T-helper 17 cell (primary cell): ENCODE results near the gene GFPT1. TPM values are rescaled to one million over a fixed set of nuclear protein-coding genes. Genes with fewer than 3 reads are reported as not detected.

Source experiments
- ATAC-seq: fragments of 150-1000 bp; cut with Tn5 transposase; 2 replicates; pipeline ENCODE4 v1.10.0; 2021; ENCODE audit warnings: mild to moderate bottlenecking, moderate library complexity
- DNase-seq, 3 donors: peaks; one replicate each; pipeline versions ENCODE4 v3.0.0 to v3.0.0-alpha.2; 2020 to 2021
- H3K9me3 ChIP-seq: one replicate; pipeline ENCODE4 v1.7.0; 2013; ENCODE audit warnings: low read length, mild to moderate bottlenecking; ENCODE audit not compliant: control insufficient read depth, poor library complexity, severe bottlenecking
- H3K27ac Mint-ChIP-seq: one replicate; pipeline ENCODE4 v1.8.0; 2022; ENCODE audit warnings: mild to moderate bottlenecking, moderate library complexity, mixed read lengths
- H3K27me3 Mint-ChIP-seq: one replicate; pipeline ENCODE4 v1.8.0; 2022; ENCODE audit warnings: mixed read lengths
- H3K36me3 Mint-ChIP-seq: one replicate; pipeline ENCODE4 v1.8.0; 2022; ENCODE audit warnings: low read depth, mixed read lengths
- H3K4me1 Mint-ChIP-seq: one replicate; pipeline ENCODE4 v1.8.0; 2022; ENCODE audit warnings: mild to moderate bottlenecking, mixed read lengths
- H3K4me3 Mint-ChIP-seq: one replicate; pipeline ENCODE4 v1.8.0; 2022; ENCODE audit warnings: mild to moderate bottlenecking, moderate library complexity, mixed read lengths
- total RNA-seq, 4 donors: library from RNA in 2 of 4; stranded (reverse) in 2 of 4; gene quantifications; one replicate each; pipeline ENCODE4 v1.2.3 and lab custom pipeline; 2022 to 2026

The GFPT1 gene
- total RNA-seq, 2 donors from 2014 or later, result 15.1 to 18.7 TPM

GRCh38 chr2:69291004-69291650 lies 95.9 kb downstream of the GFPT1 start:
- ATAC-seq (no peak), DNase-seq (no peak)
- H3K4me1 Mint-ChIP-seq, result no peaks in the 10 kb centered on the region
- H3K36me3 Mint-ChIP-seq, result peaks cover 3% of the 10 kb centered on the region
- no peak overlapping the region for H3K4me3 Mint-ChIP-seq
- H3K27me3 Mint-ChIP-seq, result peaks cover 32% of the 10 kb centered on the region
- H3K27ac Mint-ChIP-seq, result no peak overlapping the region
- no peaks in the 10 kb centered on the region for H3K9me3 ChIP-seq

GRCh38 chr2:69288429-69288828 lies 98.6 kb downstream of the GFPT1 start:
- Mint-ChIP-seq H3K4me3 (no peak overlapping the region), H3K27me3 (peaks cover 25% of the 10 kb centered on the region), H3K4me1 (no peaks in the 10 kb centered on the region), H3K36me3 (no peaks in the 10 kb centered on the region), H3K27ac (no peak overlapping the region)
- H3K9me3 ChIP-seq, result no peaks in the 10 kb centered on the region
- DNase-seq (no peak), ATAC-seq (no peak)

- Mint-ChIP-seq H3K4me3 (no peak overlapping the region), H3K36me3 (no peaks in the 10 kb centered on the region), H3K27ac (no peak overlapping the region), H3K27me3 (peaks cover 20% of the 10 kb centered on the region), H3K4me1 (no peaks in the 10 kb centered on the region)
- no peak for DNase-seq
- no peaks in the 10 kb centered on the region for H3K9me3 ChIP-seq
- ATAC-seq, result no peak
Observed at GRCh38 chr2:69287544-69287943, 99.5 kb downstream of the GFPT1 start.

GRCh38 chr2:69285379-69285894 lies 101.6 kb downstream of the GFPT1 start:
- H3K36me3 Mint-ChIP-seq, result no peaks in the 10 kb centered on the region
- ATAC-seq, result no peak
- no peak for DNase-seq
- H3K4me1 Mint-ChIP-seq, result no peaks in the 10 kb centered on the region
- H3K27ac Mint-ChIP-seq, result no peak overlapping the region
- H3K4me3 Mint-ChIP-seq, result no peak overlapping the region
- no peaks in the 10 kb centered on the region for H3K9me3 ChIP-seq
- H3K27me3 Mint-ChIP-seq, result peaks cover 12% of the 10 kb centered on the region

GRCh38 chr2:69280796-69281412 lies 106.1 kb downstream of the GFPT1 start:
- Mint-ChIP-seq H3K36me3 (peaks cover 3% of the 10 kb centered on the region), H3K4me1 (no peaks in the 10 kb centered on the region), H3K4me3 (no peak overlapping the region), H3K27me3 (peaks cover 32% of the 10 kb centered on the region), H3K27ac (no peak overlapping the region)
- DNase-seq (no peak), ATAC-seq (no peak)
- H3K9me3 ChIP-seq, result no peaks in the 10 kb centered on the region

GRCh38 chr2:69279931-69280681 lies 106.9 kb downstream of the GFPT1 start:
- no peak overlapping the region for H3K4me3 Mint-ChIP-seq
- H3K27ac Mint-ChIP-seq, result no peak overlapping the region
- no peaks in the 10 kb centered on the region for H3K4me1 Mint-ChIP-seq
- peaks cover 40% of the 10 kb centered on the region for H3K27me3 Mint-ChIP-seq
- ATAC-seq (no peak), DNase-seq (no peak)
- peaks cover 3% of the 10 kb centered on the region for H3K36me3 Mint-ChIP-seq
- no peaks in the 10 kb centered on the region for H3K9me3 ChIP-seq

GRCh38 chr2:69279211-69279610 lies 107.8 kb downstream of the GFPT1 start:
- Mint-ChIP-seq H3K4me1 (no peaks in the 10 kb centered on the region), H3K4me3 (no peak overlapping the region), H3K27me3 (peaks cover 48% of the 10 kb centered on the region), H3K27ac (no peak overlapping the region), H3K36me3 (peaks cover 5% of the 10 kb centered on the region)
- no peaks in the 10 kb centered on the region for H3K9me3 ChIP-seq
- DNase-seq (no peak), ATAC-seq (no peak)

- no peaks in the 10 kb centered on the region for H3K9me3 ChIP-seq
- H3K4me1 Mint-ChIP-seq, result no peaks in the 10 kb centered on the region
- DNase-seq (no peak), ATAC-seq (no peak)
- H3K36me3 Mint-ChIP-seq, result peaks cover 5% of the 10 kb centered on the region
- H3K27me3 Mint-ChIP-seq, result peaks cover 55% of the 10 kb centered on the region
- H3K4me3 Mint-ChIP-seq, result no peak overlapping the region
- no peak overlapping the region for H3K27ac Mint-ChIP-seq
Observed at GRCh38 chr2:69278366-69278765, 108.7 kb downstream of the GFPT1 start.

GRCh38 chr2:69275490-69275889 lies 111.5 kb downstream of the GFPT1 start:
- Mint-ChIP-seq H3K36me3 (peaks cover 5% of the 10 kb centered on the region), H3K27me3 (peaks cover 72% of the 10 kb centered on the region), H3K27ac (no peak overlapping the region), H3K4me3 (no peak overlapping the region), H3K4me1 (no peaks in the 10 kb centered on the region)
- DNase-seq (no peak), ATAC-seq (no peak)
- no peaks in the 10 kb centered on the region for H3K9me3 ChIP-seq

- peaks cover 5% of the 10 kb centered on the region for H3K36me3 Mint-ChIP-seq
- H3K27me3 Mint-ChIP-seq, result peaks cover 78% of the 10 kb centered on the region
- no peak overlapping the region for H3K4me3 Mint-ChIP-seq
- DNase-seq (no peak), ATAC-seq (no peak)
- H3K27ac Mint-ChIP-seq, result no peak overlapping the region
- no peaks in the 10 kb centered on the region for H3K4me1 Mint-ChIP-seq
- H3K9me3 ChIP-seq, result no peaks in the 10 kb centered on the region
Observed at GRCh38 chr2:69272803-69273471, 114.1 kb downstream of the GFPT1 start.

GRCh38 chr2:69271831-69272257 lies 115.2 kb downstream of the GFPT1 start:
- Mint-ChIP-seq H3K27ac (no peak overlapping the region), H3K4me1 (no peaks in the 10 kb centered on the region), H3K4me3 (no peak overlapping the region), H3K36me3 (peaks cover 5% of the 10 kb centered on the region), H3K27me3 (peaks cover 69% of the 10 kb centered on the region)
- DNase-seq (no peak), ATAC-seq (no peak)
- H3K9me3 ChIP-seq, result no peaks in the 10 kb centered on the region
